Panc1 (cell line): ENCODE results near the gene MR1. TPM values are rescaled to one million over a fixed set of nuclear protein-coding genes. Genes with fewer than 3 reads are reported as not detected.

Experiments used
- ATAC-seq: fragments of 200-7000 bp; cut with Tn5 transposase; 2 replicates; pipeline ENCODE4 v1.9.1; 2020; ENCODE audit warnings: mild to moderate bottlenecking, moderate library complexity
- BruUV-seq: library from RNA; stranded (reverse); fragments of 400-500 nt; replicated peaks from 2 replicates; lab custom pipeline; 2021; lab: Mats Ljungman, UMichigan
- CTCF ChIA-PET: fragments of 300-600 bp; sonication (Branson Sonifier 250); formaldehyde crosslinking; loops from one replicate; lab custom pipeline; 2022; ENCODE audit warnings: antibody characterized with exemption; lab: Charles Lee
- POLR2A ChIA-PET: fragments of 300-600 bp; sonication (Branson Sonifier 250); formaldehyde crosslinking; loops from one replicate; lab custom pipeline; 2022; ENCODE audit warnings: antibody characterized with exemption; lab: Charles Lee
- DNase-seq: peaks from one replicate; pipeline ENCODE4 v3.0.0-alpha.2; 2010; ENCODE audit warnings: low read depth, low spot score
- H3K27ac ChIP-seq: 2 replicates; pipeline ENCODE4 v1.5.1; 2011; ENCODE audit warnings: mild to moderate bottlenecking, low read length, inconsistent platforms
- H3K27me3 ChIP-seq: fragments of 200-500 bp; sonication (Bioruptor generic); 2 replicates; pipeline ENCODE4 v1.6.0; 2014; ENCODE audit warnings: low read length, inconsistent platforms; ENCODE audit not compliant: control insufficient read depth, insufficient read depth
- H3K36me3 ChIP-seq: fragments of 200-500 bp; sonication (Bioruptor generic); 2 replicates; pipeline ENCODE4 v1.5.1; 2014; ENCODE audit warnings: inconsistent platforms, mild to moderate bottlenecking, low read length, moderate library complexity; ENCODE audit not compliant: control insufficient read depth, insufficient read depth
- H3K4me1 ChIP-seq: 2 replicates; pipeline ENCODE4 v1.5.1; 2011; ENCODE audit warnings: inconsistent platforms, mild to moderate bottlenecking, low read length, moderate library complexity; ENCODE audit not compliant: control insufficient read depth, insufficient read depth
- H3K4me3 ChIP-seq, 2 experiments: 2 replicates each; pipeline ENCODE4 v1.5.1; 2011 to 2012; ENCODE audit warnings: low read depth in 2 of 2, low read length in 2 of 2, mild to moderate bottlenecking in 2 of 2, inconsistent platforms in 1 of 2, moderate library complexity in 1 of 2
- H3K9me3 ChIP-seq: fragments of 200-500 bp; sonication (Bioruptor generic); 2 replicates; pipeline ENCODE4 v1.5.1; 2014; ENCODE audit warnings: low read depth, mild to moderate bottlenecking, inconsistent platforms, low read length, moderate library complexity; ENCODE audit not compliant: control insufficient read depth, insufficient read depth
- CTCF ChIP-seq: fragments of 450-650 bp; IDR thresholded peaks from 2 replicates; pipeline ENCODE4 v1.5.1; 2017; ENCODE audit warnings: mild to moderate bottlenecking
- POLR2AphosphoS5 ChIP-seq: IDR thresholded peaks from 2 replicates; pipeline ENCODE4 v1.6.1; 2012; ENCODE audit warnings: mild to moderate bottlenecking, low read depth, low read length, moderate library complexity
- REST ChIP-seq, 2 experiments: IDR thresholded peaks; 2 replicates each; pipeline ENCODE4 v1.6.1; 2011 to 2012; ENCODE audit warnings: low read depth in 2 of 2, control low read depth in 1 of 2, low read length in 1 of 2, mild to moderate bottlenecking in 1 of 2, moderate library complexity in 1 of 2; ENCODE audit not compliant: insufficient read depth in 1 of 2
- SIN3A ChIP-seq: IDR thresholded peaks from 2 replicates; pipeline ENCODE4 v1.6.1; 2012; ENCODE audit warnings: low read depth, mild to moderate bottlenecking, low read length, moderate library complexity, borderline replicate concordance; ENCODE audit not compliant: insufficient read depth
- TCF7L2 ChIP-seq: IDR thresholded peaks from 2 replicates; pipeline ENCODE4 v1.6.1; 2011; ENCODE audit warnings: mild to moderate bottlenecking, low read depth, low read length, inconsistent platforms
- in situ Hi-C: cut with HindIII; loops from 2 replicates; pipeline ENCODE4 v1.10.0; 2016; ENCODE audit warnings: low sequenced_read_pairs, low pct_unique_long_range_greater_than_20kb
- intact Hi-C: fragments of 100-400 bp; cut with micrococcal nuclease; formaldehyde crosslinking; loops from one replicate; pipeline ENCODE4 v1.10.0; 2022; ENCODE audit not compliant: unreplicated experiment
- total RNA-seq: library from RNA; stranded (reverse); gene quantifications from one replicate; pipeline ENCODE4 v1.2.1, GENCODE V29; 2021; ENCODE audit not compliant: unreplicated experiment

MR1 gene
- total RNA-seq, 1 experiment from 2014 or later, result 3.9 TPM

GRCh38 chr1:181086091-181086490, 52.3 kb downstream of the MR1 start:
- BruUV-seq, result no TSS peak
- H3K36me3 ChIP-seq, result peaks cover 7% of the 10 kb centered on the region; the same call in 1 of the 2 replicates
- H3K27me3 ChIP-seq, result no peaks in the 10 kb centered on the region
- DNase-seq (no peak), ATAC-seq (no peak)
- intact Hi-C loops (no loop called here), in situ Hi-C loops (no loop called here)
- H3K4me1 ChIP-seq, result peaks cover 18% of the 10 kb centered on the region
- no peak overlapping the region for H3K27ac ChIP-seq
- ChIA-PET POLR2A (no interaction called here), CTCF (interaction anchor here (0.7 to 1.0 kb wide), 2 partner anchors 56 to 141 kb away, joined by 4 to 8 read pairs; no protein-coding TSS in a partner anchor)
- H3K4me3 ChIP-seq, result no peak overlapping the region
- TF ChIP-seq REST (IDR thresholded peaks at IDR 0.05; ENCODE audit: insufficient read depth in 1 of 2, low read depth in 2 of 2, low read length in 1 of 2), result no peak
- no peak for TF ChIP-seq POLR2AphosphoS5
- no peak for TF ChIP-seq SIN3A
- no peak for TF ChIP-seq CTCF
- no peak for TF ChIP-seq TCF7L2
- H3K9me3 ChIP-seq, result no peaks in the 10 kb centered on the region

- ChIA-PET CTCF (interaction anchor here (1.0 kb wide), 1 partner anchor 55 kb away, joined by 4 read pairs; no protein-coding TSS in a partner anchor), POLR2A (interaction anchor here (0.6 kb wide), 1 partner anchor 50 kb away, joined by 3 read pairs; no protein-coding TSS in a partner anchor)
- in situ Hi-C loops, result no loop called here
- BruUV-seq, result no TSS peak
- ATAC-seq (no peak), DNase-seq (no peak)
- TF ChIP-seq CTCF (no peak), POLR2AphosphoS5 (no peak), TCF7L2 (no peak), SIN3A (no peak), REST (IDR thresholded peaks at IDR 0.05; ENCODE audit: insufficient read depth in 1 of 2, low read depth in 2 of 2, low read length in 1 of 2) (no peak)
- Histone ChIP-seq H3K4me1 (peaks cover 27% of the 10 kb centered on the region), H3K27me3 (no peaks in the 10 kb centered on the region), H3K36me3 (peaks cover 9% of the 10 kb centered on the region), H3K4me3 (peak overlapping the region in 1 of 2 experiments; percentile 80; a peak in 2 of 4 replicates), H3K27ac (peak overlapping the region; percentile 92), H3K9me3 (no peaks in the 10 kb centered on the region)
- intact Hi-C loops, result no loop called here
Measured at GRCh38 chr1:181086926-181087325, 53.1 kb downstream of the MR1 start.
